HG02840 (cell line): Measurements from ENCODE around the gene VIPR2.

Source experiments
- ATAC-seq: cut with Tn5 transposase; IDR thresholded peaks from one replicate; pipeline ENCODE4 v1.9.1; 2021; ENCODE audit warnings: mild to moderate bottlenecking, moderate library complexity, moderate number of reproducible peaks; ENCODE audit not compliant: unreplicated experiment, low FRiP score

Gene VIPR2

DNA sequence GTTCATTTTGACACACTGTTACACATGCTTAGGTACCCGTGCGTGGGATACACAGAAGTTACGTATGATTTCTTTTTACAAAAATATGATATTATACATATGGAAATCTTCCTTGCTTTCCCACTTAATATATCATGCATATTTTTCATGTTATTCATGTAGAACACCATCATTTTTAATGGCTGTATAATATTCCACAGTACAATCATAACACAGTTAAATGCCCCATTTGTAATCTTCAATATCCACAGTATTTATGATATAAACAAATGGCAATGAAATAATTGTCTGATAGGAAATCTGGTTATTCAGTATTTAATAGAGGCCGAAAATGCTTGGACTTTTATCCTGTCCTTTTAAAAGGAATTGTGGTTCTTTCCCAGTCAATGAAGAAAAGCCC, 23.2 kb downstream of the VIPR2 start:
- no peak for ATAC-seq

DNA sequence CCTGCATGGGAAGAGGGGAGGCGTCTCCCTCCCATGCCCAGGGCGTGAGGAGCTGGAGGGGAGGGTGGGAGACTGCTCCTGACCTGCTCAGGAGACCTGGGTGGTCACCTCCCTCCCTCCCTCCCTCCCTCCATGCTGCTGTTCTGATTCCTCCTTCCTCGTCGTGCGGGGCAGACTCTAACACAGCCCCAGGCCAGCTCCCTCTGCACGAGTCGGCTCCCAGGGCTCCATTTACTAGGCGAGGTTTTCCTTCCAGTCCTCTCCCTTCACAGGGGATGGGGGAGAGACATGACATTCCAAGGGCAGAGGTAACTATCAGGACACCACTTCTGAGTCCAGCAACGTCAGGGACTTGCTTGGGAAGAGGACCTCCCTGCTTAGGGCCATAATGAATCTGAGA, 23.6 kb downstream of the VIPR2 start:
- no peak for ATAC-seq

DNA sequence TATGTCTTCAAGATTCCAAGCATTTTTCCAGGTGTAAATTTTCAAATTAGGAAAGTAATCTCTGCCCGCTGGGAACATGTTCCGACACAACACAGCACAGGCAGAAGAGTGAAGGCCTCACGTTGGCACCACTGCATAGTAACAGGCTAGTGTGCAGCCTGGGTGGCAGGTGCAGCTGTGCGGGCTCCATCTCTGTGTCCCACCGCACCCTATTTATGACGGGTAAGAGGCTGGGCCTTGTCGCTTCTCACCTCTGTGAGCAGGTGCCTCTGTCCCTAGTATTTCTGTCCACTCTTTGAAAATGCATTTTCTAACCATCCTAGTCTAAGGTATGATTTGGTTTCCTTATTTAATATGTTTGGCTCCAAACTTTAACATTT, 24.1 kb downstream of the VIPR2 start:
- no peak for ATAC-seq

DNA sequence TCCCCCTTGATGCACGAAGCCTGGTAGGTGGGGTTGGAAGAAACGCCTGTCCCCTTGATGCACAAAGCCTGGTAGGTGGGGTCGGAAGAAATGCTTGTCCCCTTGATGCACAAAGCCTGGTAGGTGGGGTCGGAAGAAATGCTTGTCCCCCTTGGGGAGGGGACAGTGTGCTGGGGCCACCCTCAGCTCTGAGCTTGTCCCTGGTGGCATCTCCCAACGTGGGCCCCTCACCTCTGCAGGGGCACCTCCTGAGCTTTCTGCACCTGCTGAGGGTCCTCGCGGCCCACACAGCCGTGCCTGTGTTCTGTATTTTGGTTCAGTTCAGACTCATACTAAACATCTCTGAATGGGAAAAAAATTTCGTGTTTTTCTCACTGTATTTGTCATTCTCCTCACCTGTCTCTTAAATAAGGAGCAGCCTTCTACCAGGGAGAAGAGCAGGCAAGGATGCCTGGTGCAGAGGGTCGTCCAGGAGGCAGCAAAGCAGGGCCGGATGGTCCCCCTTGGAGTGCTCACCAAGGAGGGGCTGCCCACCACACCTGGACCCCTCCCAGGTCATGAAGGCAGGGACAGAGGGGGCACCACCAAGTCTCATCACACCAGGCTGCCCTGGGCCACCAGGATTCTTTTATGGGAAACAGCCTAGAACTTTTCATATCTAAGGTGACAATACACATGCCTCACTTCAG, 24.7 kb downstream of the VIPR2 start:
- no peak for ATAC-seq

DNA sequence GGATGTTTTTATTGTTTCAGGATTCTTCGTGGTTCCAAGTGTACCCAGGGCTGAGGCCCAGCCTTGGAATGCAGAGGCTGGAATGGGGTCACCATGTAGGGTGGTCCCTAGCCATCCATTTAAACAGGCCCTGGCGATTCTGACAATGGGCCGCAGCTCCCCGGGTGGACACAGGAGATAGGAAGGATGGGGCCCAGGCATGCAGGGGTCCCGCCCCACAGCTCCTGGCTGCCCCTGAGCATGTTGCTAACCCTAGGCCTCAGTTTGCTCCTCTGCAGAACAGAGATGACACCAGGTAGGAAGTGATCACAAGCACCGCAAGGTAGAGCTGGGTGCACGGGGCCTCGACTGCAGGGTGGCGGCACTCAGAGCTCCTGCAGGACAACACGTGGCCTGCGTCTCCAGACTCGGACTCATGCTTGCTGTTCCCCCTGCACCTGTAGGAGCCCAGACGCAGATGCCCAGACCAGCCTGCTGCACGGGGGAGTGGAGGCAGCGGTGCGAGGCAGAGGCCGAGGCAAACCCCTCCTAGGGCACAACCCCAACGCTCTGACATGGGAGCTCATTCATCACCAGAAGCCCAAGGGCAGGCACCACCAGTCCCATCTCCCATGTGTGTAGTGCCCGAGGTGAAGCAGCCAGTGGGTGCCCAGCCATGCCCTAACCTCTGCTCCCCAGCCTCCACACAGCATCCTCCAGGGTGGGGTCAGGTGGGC, 25.5 kb downstream of the VIPR2 start:
- no peak for ATAC-seq

DNA sequence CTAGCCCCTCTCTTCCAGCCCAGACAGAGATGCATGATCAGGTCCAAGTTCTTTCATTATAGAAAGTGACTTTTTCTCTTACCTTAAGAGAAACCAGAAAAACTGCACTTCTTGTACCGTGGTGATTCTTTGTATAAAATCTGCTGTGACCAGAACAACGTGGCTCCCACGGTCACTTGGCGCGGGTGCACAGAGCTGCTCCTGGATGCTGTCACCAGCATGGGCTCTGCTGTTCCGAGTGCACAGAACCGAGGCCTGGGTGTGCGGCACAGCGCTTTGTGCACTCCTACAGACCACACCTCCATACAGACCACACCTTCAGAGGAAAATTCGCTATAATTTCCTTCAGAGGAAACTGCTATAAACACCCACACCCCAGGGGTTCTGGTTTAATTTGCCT, 26.0 kb downstream of the VIPR2 start:
- ATAC-seq: no peak

DNA sequence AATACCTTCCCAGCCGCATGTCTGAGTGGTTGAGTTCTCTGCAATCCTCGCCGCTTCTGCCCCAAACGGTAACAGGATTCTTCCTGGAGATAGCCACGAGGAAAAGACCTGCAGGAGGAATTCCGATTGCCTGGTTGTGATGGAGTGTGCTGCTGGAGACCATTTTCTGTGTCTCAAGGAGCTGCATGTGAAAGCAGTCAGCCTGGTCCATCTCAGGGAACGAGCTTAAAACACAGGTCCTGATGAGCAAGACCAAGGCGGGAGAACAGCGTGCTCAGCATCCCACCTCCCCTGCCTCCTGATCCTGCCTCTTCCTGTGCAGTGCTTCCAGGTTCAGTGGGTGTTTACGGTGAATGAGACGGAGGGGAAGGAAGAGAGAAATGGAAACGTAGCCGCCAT, 26.5 kb downstream of the VIPR2 start:
- ATAC-seq: no peak

DNA sequence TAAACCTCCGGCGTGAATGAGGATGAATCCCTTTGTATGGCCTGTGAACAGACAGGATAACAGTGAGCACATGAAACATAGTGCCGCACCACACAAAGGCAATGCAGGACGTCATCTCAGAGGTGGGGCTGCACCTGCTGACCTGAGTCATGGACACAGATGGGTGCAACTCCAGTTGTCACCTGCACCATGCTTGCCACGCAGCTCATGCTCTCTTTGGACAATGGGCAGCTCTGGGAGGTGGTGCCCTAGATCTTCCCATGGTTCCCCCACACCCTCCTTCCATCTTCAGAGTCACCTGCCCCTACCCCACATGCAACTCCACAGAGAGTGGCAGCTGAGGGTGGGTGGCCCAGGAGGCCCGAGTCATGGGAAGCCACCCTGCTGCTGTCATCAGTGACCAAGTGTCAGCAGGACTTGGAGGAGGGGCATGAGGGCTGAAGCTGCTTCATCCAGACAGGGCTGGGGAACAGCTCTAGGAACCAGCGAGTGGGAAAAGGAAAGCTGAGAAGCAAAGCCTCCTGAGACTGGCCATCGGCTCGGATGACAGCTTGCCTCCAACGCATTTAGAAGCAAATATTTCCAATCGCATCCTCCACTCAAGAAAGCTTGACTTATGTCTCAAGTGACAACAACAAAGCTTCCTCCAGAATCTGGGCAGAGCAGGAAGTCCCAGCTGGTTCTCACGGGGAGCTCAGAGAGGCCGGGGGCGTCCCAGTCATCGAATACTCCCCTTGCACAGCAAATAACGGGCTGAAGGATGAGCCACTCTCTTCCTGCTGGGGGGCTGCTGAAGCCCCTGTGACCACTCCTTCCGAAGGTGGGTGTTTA, 27.1 kb downstream of the VIPR2 start:
- no peak for ATAC-seq

DNA sequence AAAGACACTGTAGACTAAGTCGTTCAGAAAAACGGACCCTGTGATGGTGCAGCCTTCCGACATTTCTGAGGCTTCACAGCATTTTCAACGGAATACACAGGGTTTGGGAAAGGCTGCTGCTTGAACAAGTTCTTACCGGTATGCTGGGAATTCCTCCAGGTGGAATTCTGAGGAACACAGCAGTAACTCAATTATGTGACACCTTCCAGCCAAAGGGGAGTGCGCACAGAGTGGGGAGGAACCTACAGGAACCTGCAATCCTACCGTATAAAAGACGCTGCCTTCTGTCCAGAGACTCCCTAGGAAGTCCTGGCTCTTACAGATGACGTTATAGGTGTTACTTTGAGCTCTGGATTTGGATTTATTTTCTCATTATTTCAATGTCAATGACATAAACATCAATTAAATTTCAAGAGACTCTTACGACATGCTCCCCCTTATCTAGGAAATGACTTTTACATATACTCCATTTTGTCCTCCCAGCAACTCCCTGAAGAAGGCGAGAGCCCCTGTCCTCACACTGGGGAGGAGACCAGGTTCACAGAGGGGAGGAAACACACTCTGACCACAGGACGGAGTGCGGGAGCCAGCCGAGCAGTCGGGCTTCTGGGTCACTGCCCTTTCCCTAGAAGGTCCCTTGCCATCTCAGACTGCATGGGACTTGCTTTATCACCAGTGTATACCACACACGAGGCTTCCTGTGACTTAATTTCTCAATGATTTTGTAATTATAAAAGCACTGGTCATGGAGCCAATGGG, 27.9 kb downstream of the VIPR2 start:
- ATAC-seq: no peak

DNA sequence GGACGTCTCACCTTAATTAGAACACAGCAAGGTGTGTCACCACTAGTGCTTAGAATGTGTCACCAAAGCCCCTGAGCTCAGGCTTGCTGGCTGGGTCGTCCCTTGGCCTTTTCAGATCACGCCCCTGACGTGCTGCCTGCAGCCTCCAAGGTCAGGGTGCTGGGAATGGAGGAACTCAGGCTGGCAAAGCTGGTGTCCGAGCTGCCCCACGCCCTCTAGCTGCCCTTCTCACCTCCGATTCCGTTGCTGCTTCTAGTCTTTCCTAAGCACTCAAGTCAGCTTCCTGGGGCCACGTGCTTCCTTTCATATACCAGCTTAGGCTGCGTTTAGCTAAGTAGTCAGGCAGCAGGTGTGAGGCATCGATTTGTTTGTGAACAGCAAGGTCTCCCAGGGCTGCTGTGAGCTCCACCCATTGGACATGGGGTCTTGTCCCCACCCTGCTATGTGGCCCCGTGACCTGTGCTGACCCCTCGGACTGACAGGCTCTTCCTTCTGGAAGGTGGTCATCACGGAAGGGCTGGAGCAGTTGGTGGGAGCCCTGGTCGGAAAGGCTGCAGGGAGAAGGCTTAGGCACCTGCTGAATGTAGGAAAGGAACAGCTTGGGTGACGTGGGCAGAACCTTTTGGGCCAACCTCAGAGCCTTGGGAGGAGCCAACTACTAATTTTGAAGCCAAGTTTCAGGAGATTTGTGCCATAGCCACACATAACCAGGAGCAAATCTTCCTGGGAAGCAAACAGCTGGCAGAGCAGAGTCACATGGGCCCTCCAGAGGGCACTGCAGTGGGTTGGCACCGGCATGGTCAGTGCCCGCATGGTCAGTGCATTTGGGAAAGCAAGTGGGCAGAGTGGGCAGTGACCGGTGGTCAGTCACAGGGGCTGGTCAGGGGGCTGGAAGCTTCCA, 28.8 kb downstream of the VIPR2 start:
- ATAC-seq: no peak

DNA sequence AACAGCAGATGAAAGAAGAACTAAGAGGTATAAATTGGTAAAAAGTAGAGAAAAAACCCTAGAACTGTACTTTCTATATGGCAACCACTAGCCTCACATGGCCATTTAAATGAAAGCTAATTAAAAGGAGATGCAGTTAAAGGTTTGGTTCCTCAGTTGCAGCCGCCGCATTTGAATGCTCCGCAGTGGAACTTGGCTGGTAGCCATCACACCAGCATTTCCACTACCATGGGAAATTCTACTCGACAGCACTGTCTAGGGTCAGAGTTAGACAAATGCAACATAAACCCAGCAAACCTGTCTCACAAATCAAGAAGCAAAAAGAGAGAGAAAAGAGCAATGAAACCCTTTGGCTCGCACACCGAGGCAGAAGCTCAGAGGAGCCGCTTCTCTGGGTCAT, 29.7 kb downstream of the VIPR2 start:
- no peak for ATAC-seq

DNA sequence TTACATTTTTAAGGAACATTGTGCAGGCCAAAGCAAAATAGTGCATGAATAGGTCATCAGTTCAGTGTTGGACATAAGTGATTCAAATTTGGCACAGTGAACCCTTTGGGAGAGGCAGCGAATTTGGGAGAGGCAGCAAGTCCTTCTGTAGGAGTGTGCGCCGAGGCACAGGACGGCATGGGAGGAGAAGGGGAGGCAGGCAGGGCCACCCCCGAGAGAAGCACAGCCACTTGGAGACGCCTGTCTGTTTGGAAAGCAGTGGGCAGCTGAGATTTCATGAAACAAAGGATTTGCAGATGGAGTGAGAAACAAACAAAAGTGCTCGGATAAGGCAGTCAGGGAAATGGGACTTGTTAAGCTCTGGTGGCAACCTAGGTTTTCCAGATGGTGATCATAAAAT, 30.6 kb downstream of the VIPR2 start:
- ATAC-seq: no peak

DNA sequence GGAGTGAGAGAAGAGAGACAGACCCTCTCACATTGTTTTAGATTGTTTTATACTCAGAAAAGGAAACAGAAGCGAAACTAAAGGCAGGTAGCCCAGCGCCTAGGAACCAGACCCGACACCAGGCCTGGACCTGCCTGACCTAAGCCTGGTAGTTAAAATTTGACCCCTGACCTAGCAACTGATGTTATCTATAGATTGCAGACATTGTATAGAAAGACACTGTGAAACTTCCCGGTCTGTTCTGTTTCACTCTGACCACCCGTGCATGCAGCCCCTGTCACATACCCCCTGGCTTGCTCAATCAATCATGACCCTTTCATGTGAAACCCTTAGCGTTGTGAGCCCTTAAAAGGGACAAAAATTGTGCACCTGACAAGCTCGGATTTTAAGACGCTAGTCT, 31.6 kb downstream of the VIPR2 start:
- ATAC-seq: no peak

DNA sequence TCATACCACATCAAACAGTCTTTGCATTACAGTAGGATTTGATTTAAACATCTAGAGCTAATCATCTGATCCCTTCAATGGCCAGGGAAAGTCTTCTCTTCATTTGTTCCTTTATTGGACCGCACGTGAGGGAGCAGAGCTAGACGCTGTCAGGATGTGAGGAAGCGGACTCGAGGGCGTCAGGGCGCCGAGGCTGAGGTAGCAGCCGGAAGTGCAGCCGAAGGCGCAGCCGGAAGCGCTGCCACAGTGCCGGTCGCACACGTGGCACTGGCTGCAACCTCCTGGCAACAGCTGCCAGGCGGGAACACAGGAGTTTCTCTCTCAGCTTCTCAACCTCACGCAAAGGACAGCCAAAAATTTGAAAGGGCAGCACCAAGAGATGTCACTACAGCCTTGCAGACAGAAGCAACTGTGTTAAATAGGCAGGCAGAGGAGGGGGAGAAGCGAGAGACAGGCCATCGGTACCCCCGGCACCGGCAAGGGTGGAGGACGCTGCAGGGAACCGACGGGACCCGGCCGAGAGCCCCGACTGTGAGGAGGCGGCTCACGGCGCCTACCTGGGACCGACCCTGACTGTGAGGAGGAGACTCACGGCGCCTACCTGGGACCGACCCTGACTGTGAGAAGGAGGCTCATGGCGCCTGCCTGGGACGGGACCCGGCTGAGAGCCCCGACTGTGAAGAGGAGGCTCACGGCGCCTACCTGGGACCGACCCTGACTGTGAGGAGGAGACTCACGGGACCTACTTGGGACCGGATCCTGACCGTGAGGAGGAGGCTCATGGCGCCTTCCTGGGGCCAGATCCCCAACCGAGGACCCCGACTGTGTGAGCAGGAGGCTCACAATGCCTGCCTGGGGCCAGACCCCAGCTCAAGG, 32.3 kb downstream of the VIPR2 start:
- ATAC-seq: no peak

DNA sequence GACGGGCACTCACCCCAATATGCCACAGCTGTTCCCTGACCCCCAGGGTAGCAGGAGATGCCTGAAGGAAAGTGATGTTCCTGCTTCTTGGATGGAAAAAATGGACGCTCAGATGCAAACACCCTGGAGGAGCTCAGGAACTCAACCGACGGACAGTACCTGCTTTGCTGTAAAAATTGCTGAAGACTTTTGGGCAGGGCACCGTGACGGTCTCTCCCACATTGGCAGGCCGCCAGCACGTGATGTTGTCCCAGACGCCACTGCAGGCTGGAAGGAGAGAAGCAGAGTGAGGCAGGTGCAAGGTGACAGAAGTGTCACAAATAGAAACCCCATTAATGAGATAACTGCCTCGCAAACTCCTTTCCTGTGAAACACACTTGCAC, 35.0 kb downstream of the VIPR2 start:
- no peak for ATAC-seq

DNA sequence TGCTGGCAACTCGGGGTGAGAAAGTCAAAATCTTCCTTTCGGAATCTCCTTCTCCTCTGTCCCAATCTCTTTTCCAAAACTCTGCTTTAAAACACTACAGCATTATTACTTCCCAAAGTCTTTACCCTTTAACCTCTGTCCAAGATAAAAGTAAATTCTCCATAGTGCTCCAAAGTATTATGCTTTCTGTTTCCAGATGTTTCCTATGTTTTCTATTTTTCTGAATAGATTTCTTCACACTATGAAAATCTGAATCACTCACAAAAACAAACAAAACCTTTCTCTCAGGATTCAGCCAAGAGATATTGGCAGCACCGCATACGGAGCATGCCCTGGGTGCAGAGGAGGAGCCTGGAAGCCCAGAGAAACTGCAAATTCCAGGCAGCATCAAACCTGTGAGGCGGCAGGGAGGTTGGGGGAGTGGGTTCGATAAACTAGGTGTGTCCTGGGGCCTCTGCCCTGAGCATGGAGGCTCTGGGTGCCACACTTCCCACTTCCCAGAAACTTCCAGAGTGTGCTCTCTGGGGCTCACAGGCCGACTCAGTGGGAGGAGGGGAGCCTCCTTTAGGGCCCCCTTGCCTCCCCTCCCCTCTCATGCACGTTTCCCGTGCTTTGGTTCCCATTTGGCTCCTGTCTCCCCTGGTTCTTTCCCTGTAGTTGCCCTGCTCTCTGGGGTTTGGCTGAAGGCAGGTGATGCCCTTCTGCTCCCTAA, 35.6 kb downstream of the VIPR2 start:
- ATAC-seq: no peak

DNA sequence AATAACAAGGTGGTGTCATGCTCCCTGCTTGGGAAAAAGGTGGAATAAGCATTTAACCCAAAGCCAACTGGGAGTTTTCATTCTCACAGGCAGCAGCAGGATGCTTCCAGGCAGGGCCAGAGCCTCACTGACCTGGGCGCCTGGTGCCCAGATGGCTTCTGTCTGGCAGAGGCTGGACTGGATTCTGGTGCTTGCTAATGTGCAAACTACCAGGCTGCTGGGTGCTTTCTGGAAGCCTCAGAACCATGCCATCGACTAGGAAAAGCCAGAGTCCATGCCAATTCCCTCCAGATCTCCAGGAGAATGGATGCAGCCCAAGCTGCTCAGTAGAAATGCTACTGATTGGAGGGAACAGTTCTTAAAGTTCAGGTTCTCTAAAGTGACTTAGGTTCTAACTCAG, 36.2 kb downstream of the VIPR2 start:
- ATAC-seq: no peak

DNA sequence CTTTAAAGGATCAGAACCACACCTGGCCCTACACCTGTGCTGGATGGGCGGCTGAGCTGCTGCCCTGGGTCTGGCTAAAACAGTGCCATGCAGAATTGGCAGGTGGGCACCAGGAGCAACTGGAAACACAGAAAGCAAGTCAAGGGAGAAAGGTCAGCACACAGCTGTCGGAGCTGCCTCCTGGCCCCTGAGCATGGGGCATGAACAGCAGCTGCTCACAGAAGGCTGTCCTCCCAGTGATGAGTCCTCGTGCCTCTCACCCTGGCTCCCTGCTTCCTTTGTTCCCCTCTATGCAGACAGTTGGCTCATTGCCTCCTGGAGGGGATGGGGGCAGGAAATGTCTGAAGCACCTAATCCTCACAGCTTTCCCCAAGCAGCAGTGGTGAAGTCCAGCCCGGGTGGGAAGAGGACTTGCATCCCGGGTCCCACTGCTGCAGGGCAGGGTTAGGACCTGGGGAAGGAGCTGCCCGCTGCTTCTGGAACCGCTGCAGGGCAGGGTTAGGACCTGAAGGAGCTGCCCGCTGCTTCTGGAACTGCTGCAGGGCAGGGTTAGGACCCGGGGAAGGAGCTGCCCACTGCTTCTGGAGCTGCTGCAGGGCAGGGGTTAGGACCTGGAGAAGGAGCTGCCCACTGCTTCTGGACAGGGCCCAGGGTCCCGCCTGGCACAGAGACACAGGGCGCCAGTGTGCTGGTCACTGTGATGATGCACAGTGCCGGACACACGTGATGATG, 37.3 kb downstream of the VIPR2 start:
- ATAC-seq: no peak
